Naive B cell (primary cell): ENCODE data around the gene GALNT17. TPM values are rescaled to one million over a fixed set of nuclear protein-coding genes. Genes with fewer than 3 reads are reported as not detected.
"Not testable (repeated sequence)": the region's sequence is repeated elsewhere in the genome, so short reads cannot be mapped to it uniquely, and the experiment has no call there.

Source experiments
- ATAC-seq, 2 donors: fragments of 150-1000 bp; cut with Tn5 transposase; 2 replicates each; pipeline ENCODE4 v1.10.0; 2021; ENCODE audit warnings: low read depth in 2 of 2, mild to moderate bottlenecking in 2 of 2, moderate library complexity in 2 of 2
- DNase-seq: peaks from one replicate; pipeline ENCODE4 v3.0.0; 2022
- H3K27ac Mint-ChIP-seq, 6 donors: one replicate each; pipeline ENCODE4 v1.8.0; 2020 to 2022; ENCODE audit warnings: mild to moderate bottlenecking in 6 of 6, mixed read lengths in 6 of 6, moderate library complexity in 5 of 6, inconsistent platforms in 2 of 6
- H3K27me3 Mint-ChIP-seq, 3 donors: one replicate each; pipeline ENCODE4 v1.8.0; 2021 to 2022; ENCODE audit warnings: mixed read lengths in 3 of 3, mild to moderate bottlenecking in 1 of 3
- H3K36me3 Mint-ChIP-seq, 2 donors: one replicate each; pipeline ENCODE4 v1.8.0; 2020 to 2022; ENCODE audit warnings: mixed read lengths in 2 of 2, inconsistent platforms in 1 of 2, mild to moderate bottlenecking in 1 of 2
- H3K4me1 Mint-ChIP-seq, 3 donors: one replicate each; pipeline ENCODE4 v1.8.0; 2020 to 2022; ENCODE audit warnings: mixed read lengths in 3 of 3, inconsistent platforms in 1 of 3, mild to moderate bottlenecking in 1 of 3, moderate library complexity in 1 of 3
- H3K4me3 Mint-ChIP-seq, 8 donors: one replicate each; pipeline ENCODE4 v1.8.0; 2020 to 2022; ENCODE audit warnings: mild to moderate bottlenecking in 8 of 8, mixed read lengths in 8 of 8, moderate library complexity in 8 of 8, inconsistent platforms in 2 of 8
- H3K9me3 Mint-ChIP-seq, 7 donors: one replicate each; pipeline ENCODE4 v1.8.0; 2020 to 2022; ENCODE audit warnings: mixed read lengths in 7 of 7, mild to moderate bottlenecking in 5 of 7, inconsistent platforms in 2 of 7, moderate library complexity in 1 of 7
- polyA plus RNA-seq, 6 donors: library from polyadenylated mRNA; unstranded; fragments of 300-500 nt; fragmentation: Illumina TruSeq; gene quantifications; one replicate each; pipeline ENCODE4 v1.2.3, GENCODE V29; 2021; ENCODE audit warnings: low read depth in 6 of 6

Gene GALNT17
- polyA plus RNA-seq, 6 donors from 2014 or later = not detected

DNA sequence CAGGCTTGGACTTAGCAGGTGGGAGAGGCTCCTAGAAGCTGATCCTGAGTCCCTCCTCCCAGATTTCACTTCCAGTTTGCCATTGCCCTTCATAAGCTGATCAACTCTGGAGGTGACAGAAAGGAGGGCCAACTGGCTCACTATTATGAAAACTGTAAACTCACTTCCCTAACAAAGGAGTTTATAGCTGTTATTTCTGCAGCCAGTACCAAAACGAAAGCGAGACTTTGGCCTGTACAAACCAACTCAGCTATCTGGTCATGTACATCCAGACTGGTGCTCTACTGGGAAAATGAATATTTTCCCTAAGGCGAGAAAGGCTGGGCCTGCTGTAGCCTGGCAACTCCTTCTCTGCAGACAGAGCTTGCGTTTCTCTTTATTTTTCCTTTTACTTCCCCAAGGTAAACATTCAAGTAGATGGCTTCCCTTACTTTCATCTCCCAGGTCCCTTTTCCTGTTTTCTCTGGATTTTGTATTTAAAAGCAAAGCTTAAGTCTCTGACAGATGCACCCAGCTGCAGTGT, 54.7 kb downstream of the GALNT17 start:
- no peak for ATAC-seq
- H3K27me3 Mint-ChIP-seq = no peaks in the 10 kb centered on the region
- H3K4me1 Mint-ChIP-seq = no peaks in the 10 kb centered on the region
- H3K36me3 Mint-ChIP-seq = peaks cover 0 to 8% of the 10 kb centered on the region in 2 donors
- H3K4me3 Mint-ChIP-seq = no peak overlapping the region
- H3K27ac Mint-ChIP-seq = no peak overlapping the region
- peaks cover 6 to 32% (median 18%) of the 10 kb centered on the region in 7 donors for H3K9me3 Mint-ChIP-seq
- DNase-seq = no peak

DNA sequence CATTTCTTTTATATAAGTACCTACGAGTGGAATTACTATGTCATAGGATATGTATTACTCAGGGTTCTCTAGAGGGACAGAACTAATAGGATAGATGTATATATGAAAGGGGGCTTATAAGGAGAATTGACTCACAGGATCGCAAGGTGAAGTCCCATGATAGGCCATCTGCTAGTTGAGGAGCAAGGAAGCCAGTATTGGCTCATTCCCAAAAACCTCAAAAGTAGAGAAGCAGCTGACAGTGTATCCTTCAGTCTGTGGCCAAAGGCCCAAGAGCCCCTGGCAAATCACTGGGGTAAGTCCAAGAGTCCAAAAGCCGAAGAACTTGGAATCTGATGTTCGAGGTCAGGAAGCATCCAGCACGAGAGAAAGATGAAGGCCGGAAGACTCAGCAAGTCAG, 59.8 kb downstream of the GALNT17 start:
- Mint-ChIP-seq H3K36me3 (peaks cover 0 to 8% of the 10 kb centered on the region in 2 donors), H3K27me3 (no peaks in the 10 kb centered on the region), H3K4me1 (no peaks in the 10 kb centered on the region), H3K4me3 (no peak overlapping the region), H3K27ac (no peak overlapping the region), H3K9me3 (peaks cover 10 to 42% (median 18%) of the 10 kb centered on the region in 7 donors)
- ATAC-seq (no peak), DNase-seq (no peak)

DNA sequence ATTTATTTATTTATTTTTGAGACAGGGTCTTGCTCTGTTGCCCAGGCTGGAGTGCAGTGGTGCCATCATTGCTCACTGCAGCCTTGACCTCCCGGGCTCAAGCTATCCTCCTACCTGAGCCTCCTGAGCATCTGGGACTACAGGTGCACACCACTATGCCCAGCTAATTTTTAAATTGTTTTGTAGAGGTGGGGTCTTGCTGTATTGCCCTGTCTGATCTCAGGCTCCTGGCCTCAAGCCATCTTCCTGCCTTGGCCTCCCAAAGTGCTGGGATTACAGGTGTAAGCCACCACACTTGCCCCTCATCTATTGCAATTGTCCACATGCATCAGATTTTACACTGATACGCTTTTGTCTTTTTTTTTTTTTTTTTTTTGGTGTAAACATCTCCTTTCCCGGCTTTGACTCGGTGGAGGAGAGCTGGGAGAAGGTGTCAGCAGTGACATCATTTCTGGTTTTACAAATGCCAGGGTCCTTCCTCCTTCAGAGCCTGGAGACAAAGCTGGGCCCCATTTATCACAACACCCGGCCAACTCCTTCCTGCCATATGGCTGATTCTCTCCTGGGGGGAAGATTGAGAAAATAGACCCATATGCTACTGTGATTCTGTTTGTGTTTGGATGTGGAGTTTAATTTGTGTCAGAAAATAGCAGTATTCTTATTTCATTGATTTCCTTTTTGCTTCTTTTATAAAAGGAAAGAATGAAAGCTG, 61.3 kb downstream of the GALNT17 start:
- no peaks in the 10 kb centered on the region for H3K4me1 Mint-ChIP-seq
- H3K36me3 Mint-ChIP-seq = peaks cover 0 to 8% of the 10 kb centered on the region in 2 donors
- DNase-seq = no peak
- H3K9me3 Mint-ChIP-seq = peaks cover 10 to 42% (median 17%) of the 10 kb centered on the region in 7 donors
- no peaks in the 10 kb centered on the region for H3K27me3 Mint-ChIP-seq
- H3K4me3 Mint-ChIP-seq = no peak overlapping the region
- ATAC-seq = no peak
- H3K27ac Mint-ChIP-seq = peak overlapping the region in 1 of 6 donors; percentile 45

DNA sequence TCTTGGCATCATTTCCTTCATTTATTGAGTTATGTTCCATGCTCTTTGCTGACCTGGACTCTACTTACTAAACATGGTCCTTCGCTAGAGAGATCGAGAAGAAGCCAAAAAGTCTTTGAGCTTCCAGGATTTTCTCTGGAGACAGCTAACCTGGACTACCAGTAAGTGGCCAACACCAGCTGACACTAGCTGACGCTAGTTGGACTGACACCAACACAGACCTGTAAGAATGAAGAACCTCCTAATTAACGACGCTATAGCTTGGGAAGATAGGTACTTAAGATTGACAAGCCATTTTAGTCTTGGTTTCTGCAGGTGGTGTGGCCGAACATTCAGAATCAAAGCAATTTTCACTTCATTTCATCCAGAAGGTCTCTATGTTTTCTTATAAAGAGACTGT, 66.4 kb downstream of the GALNT17 start:
- no peaks in the 10 kb centered on the region for H3K4me1 Mint-ChIP-seq
- peaks cover 0 to 20% (median 11%) of the 10 kb centered on the region in 7 donors for H3K9me3 Mint-ChIP-seq
- H3K36me3 Mint-ChIP-seq = no peaks in the 10 kb centered on the region
- ATAC-seq (no peak), DNase-seq (no peak)
- H3K27me3 Mint-ChIP-seq = no peaks in the 10 kb centered on the region
- H3K27ac Mint-ChIP-seq = no peak overlapping the region
- no peak overlapping the region for H3K4me3 Mint-ChIP-seq

DNA sequence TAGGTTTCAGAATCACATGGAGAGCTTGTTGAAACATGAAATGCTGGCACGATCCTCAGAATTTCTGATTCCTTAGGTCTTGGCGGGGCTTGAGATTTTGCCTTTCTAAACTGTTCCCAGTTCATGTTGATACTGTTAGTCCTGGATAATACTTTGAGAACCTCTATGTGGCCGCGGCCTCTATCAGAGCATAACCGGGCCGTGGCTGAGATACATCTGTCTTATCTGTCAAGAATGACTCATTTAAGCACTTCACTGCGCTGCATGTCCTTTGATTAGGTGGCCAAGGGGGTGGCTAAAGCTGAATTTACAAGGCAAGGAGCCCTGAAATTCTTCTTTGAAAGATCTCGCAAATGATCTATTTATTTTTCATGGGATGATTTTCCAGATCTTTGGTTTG, 66.9 kb downstream of the GALNT17 start:
- Mint-ChIP-seq H3K27me3 (no peaks in the 10 kb centered on the region), H3K4me3 (no peak overlapping the region), H3K9me3 (peaks cover 2 to 22% (median 11%) of the 10 kb centered on the region in 7 donors), H3K27ac (no peak overlapping the region), H3K4me1 (no peaks in the 10 kb centered on the region), H3K36me3 (no peaks in the 10 kb centered on the region)
- ATAC-seq (no peak), DNase-seq (no peak)

DNA sequence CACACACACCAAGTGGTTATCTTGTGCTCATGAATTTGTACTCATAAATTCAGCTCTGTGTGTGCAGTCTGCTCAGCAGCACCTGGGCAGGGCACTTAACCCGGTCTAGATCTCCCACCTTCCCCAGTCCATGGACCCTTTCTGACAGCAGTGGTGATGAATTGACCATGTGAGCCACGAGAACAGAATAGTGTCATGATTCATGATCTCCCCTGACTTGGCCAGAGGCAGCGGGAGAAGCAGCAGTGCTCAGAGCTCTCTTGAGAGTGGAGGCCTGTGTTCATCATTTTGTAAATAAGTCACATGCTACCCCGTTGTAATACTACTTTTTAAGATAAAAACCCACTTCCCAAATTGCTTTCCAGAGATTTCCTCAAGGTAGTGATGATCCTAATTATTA, 74.2 kb downstream of the GALNT17 start:
- no peak overlapping the region for H3K4me3 Mint-ChIP-seq
- no peaks in the 10 kb centered on the region for H3K36me3 Mint-ChIP-seq
- no peaks in the 10 kb centered on the region for H3K4me1 Mint-ChIP-seq
- ATAC-seq = no peak
- DNase-seq = no peak
- H3K9me3 Mint-ChIP-seq = peaks cover 3 to 27% (median 6%) of the 10 kb centered on the region in 7 donors
- no peak overlapping the region for H3K27ac Mint-ChIP-seq
- no peaks in the 10 kb centered on the region for H3K27me3 Mint-ChIP-seq

DNA sequence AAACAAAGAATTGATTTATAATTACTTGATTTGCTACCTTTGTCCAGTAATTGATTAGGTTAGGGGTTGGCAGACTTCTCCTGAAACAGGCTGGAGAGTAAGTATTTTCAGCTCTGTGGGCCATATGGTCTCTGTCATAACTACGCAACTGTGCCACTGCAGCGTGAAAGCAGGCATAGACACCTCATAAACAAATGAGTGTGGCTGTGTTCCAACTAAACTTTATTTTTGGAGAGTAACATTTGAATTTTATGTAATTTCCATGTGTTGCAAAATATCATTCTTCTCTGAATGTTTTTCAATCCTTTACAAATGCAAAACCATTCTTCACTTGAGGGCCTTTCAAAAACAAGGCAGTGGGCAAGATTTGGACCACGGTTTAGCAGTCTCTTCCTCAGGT, 76.9 kb downstream of the GALNT17 start:
- ATAC-seq = no peak
- no peaks in the 10 kb centered on the region for H3K27me3 Mint-ChIP-seq
- no peak overlapping the region for H3K27ac Mint-ChIP-seq
- peaks cover 8 to 25% (median 14%) of the 10 kb centered on the region in 7 donors for H3K9me3 Mint-ChIP-seq
- H3K4me1 Mint-ChIP-seq = no peaks in the 10 kb centered on the region
- no peak for DNase-seq
- no peak overlapping the region for H3K4me3 Mint-ChIP-seq
- H3K36me3 Mint-ChIP-seq = no peaks in the 10 kb centered on the region

DNA sequence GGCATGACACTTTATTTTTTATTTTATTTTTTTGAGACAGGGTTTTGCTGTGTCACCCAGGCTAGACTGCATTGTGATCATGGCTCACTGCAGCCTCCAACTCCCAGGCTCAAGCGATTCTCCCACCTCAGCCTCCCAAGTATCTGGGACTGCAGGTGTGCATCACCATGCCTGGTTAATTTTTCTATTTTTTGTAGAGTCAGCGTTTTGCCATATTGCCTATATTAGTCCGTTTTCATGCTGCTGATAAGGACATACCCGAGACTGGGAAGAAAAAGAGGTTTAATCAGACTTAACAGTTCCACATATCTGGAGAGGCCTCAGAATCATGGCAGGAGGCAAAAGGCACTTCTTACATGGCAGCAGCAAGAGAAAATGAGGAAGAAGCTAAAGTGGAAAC, 77.5 kb downstream of the GALNT17 start:
- not testable (repeated sequence) for ATAC-seq, H3K4me3 Mint-ChIP-seq, H3K27me3 Mint-ChIP-seq, H3K4me1 Mint-ChIP-seq, H3K36me3 Mint-ChIP-seq, DNase-seq, H3K27ac Mint-ChIP-seq
- H3K9me3 Mint-ChIP-seq = peaks cover 7 to 24% (median 13%) of the 10 kb centered on the region in 7 donors

DNA sequence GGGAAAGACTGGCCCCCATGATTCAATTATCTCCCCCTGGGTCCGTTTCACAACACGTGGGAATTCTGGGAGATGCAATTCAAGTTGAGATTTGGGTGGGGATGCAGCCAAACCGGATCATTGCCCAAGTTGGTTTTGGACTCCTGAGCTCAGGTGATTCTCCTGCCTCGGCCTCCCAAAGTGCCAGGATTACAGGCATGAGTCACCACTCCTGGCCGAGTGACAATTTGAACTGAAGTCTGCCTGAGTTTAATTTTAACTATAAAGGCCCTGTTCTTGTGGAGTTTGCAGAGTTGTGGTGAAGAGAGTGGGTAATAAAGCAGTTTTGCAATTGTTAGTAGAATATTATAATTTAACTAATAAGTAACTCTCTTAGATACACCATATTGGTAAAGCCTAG, 78.3 kb downstream of the GALNT17 start:
- Mint-ChIP-seq H3K36me3 (no peaks in the 10 kb centered on the region), H3K27ac (no peak overlapping the region), H3K4me3 (no peak overlapping the region), H3K4me1 (no peaks in the 10 kb centered on the region), H3K27me3 (no peaks in the 10 kb centered on the region), H3K9me3 (peaks cover 7 to 21% (median 15%) of the 10 kb centered on the region in 7 donors)
- DNase-seq = no peak
- ATAC-seq = no peak

DNA sequence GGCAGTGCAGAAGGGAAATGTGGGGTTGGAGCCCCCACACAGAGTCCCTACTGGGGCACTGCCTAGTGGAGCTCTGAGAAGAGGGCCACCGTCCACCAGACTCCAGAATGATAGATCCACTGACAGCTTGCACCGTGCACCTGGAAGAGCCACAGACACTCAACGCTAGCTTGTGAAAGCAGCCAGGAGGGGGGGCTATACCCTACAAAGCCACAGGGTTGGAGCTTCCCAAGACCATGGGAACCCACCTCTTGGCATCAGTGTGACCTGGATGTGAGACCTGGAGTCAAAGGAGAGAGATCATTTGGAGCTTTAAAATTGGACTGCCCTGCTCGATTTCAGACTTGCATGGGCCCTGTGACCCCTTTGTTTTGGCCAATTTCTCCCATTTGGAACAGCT, 80.5 kb downstream of the GALNT17 start:
- H3K4me1 Mint-ChIP-seq, H3K27me3 Mint-ChIP-seq, H3K27ac Mint-ChIP-seq, DNase-seq, ATAC-seq, H3K36me3 Mint-ChIP-seq, H3K4me3 Mint-ChIP-seq: not testable (repeated sequence)
- peaks cover 7 to 21% (median 15%) of the 10 kb centered on the region in 7 donors for H3K9me3 Mint-ChIP-seq

DNA sequence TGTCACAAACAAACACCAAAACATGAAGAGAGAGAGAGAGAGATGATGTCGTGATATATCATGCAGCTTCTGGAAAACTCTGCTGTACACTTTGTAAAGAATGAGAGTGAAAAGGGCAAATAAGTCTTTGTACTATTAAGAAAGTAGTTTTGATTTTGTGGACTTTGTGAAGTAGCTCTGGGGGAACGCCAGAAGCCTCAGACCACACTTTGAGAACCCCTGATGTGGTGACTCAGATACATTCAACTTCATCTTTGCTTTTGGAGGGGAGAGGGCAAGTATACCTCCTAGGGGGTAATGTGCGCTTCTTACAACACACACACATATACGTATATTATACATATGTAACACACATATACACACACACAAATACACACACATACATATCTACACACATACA, 84.3 kb downstream of the GALNT17 start:
- Mint-ChIP-seq H3K4me3 (no peak overlapping the region), H3K36me3 (peaks cover 0 to 2% of the 10 kb centered on the region in 2 donors), H3K27ac (no peak overlapping the region), H3K9me3 (peaks cover 14 to 49% (median 36%) of the 10 kb centered on the region in 7 donors), H3K4me1 (no peaks in the 10 kb centered on the region), H3K27me3 (no peaks in the 10 kb centered on the region)
- no peak for DNase-seq
- ATAC-seq = no peak

DNA sequence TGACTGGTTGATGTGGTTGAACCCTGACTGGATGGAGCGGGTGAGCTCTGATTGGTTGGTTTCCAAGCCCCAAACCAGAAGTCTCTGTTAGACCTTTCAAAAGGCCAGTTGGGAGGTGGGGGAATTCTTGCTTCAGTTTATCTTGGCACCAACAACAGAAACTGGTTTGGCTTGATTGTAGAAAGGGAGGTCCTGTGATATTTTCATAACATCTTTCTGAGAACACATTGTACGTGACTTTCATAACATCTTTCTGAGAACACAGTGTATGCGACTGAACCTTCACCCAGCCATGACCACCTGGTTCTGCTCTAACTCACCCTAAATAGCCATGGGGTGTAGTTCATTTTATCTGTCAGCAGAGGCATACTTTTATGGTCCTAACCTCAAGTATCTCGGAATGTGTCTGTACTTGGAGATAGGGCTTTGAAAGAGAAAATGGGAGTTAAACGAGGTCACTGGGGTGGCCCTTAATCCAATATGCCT, 88.3 kb downstream of the GALNT17 start:
- Mint-ChIP-seq H3K9me3 (peaks cover 14 to 55% (median 32%) of the 10 kb centered on the region in 7 donors), H3K4me1 (no peaks in the 10 kb centered on the region), H3K27ac (no peak overlapping the region), H3K36me3 (peaks cover 4 to 7% of the 10 kb centered on the region in 2 donors), H3K27me3 (no peaks in the 10 kb centered on the region), H3K4me3 (no peak overlapping the region)
- no peak for DNase-seq
- ATAC-seq = no peak

DNA sequence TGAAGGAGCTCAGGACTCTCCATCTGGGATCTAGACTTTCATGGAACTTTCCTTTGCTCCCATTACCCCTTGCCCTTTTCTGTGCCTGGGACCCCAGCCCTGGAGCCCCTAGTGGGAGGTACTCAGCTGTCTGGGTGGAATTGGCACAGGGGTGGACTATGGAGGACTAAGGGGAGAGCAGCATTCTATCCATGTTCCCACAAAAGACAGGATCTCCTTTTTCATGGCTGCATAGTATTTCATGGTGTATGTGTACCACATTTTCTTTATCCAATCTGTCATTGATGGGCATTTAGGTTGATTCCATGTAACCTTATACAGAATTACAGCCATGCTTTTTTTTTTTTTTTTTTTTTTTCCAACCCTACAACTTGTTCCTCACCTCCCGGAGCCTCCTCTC, 89.1 kb downstream of the GALNT17 start:
- Mint-ChIP-seq H3K9me3 (peaks cover 11 to 56% (median 32%) of the 10 kb centered on the region in 7 donors), H3K4me3 (no peak overlapping the region), H3K4me1 (no peaks in the 10 kb centered on the region), H3K27ac (no peak overlapping the region), H3K36me3 (peaks cover 4 to 7% of the 10 kb centered on the region in 2 donors), H3K27me3 (no peaks in the 10 kb centered on the region)
- ATAC-seq (no peak), DNase-seq (no peak)

DNA sequence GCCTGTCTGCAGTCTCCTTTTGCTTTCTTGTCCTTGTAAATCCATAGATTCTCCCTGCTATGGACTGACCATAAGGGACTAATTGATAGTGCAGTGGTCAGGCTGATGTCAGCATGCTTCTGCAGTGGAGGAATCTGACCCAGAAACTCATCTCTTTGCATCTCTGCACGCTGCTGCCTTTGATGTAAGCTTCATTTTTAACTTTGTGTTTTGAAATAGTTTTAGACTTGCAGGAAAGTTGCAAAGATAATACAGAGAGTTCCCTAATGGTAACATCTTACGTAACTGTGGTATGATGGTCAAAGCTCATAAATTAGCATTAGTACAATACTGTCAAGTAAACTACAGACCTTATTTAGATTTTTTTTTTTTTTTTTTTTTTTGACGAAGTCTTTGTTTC, 89.6 kb downstream of the GALNT17 start:
- Mint-ChIP-seq H3K27me3 (no peaks in the 10 kb centered on the region), H3K4me1 (no peaks in the 10 kb centered on the region), H3K27ac (no peak overlapping the region), H3K4me3 (no peak overlapping the region), H3K9me3 (peaks cover 9 to 56% (median 30%) of the 10 kb centered on the region in 7 donors), H3K36me3 (peaks cover 4 to 7% of the 10 kb centered on the region in 2 donors)
- DNase-seq (no peak), ATAC-seq (no peak)
